Stimulated activated CD8-positive, alpha-beta memory T cell treated with anti-CD3 and anti-CD28 coated beads, Interleukin-12 subunit alpha, Interleukin-12 subunit beta, amount 100 ng/mL, for 24 hours (primary cell): Measurements from ENCODE around the gene USP7.
A peak's percentile ranks its signal among the peaks of the same experiment; 100 is the strongest.
"Not testable (repeated sequence)": the region's sequence is repeated elsewhere in the genome, so short reads cannot be mapped to it uniquely, and the experiment has no call there.

Experiments
- DNase-seq: peaks from one replicate; pipeline ENCODE4 v3.0.0-alpha.2; 2020; ENCODE audit errors: extremely low read depth

Gene USP7

DNA sequence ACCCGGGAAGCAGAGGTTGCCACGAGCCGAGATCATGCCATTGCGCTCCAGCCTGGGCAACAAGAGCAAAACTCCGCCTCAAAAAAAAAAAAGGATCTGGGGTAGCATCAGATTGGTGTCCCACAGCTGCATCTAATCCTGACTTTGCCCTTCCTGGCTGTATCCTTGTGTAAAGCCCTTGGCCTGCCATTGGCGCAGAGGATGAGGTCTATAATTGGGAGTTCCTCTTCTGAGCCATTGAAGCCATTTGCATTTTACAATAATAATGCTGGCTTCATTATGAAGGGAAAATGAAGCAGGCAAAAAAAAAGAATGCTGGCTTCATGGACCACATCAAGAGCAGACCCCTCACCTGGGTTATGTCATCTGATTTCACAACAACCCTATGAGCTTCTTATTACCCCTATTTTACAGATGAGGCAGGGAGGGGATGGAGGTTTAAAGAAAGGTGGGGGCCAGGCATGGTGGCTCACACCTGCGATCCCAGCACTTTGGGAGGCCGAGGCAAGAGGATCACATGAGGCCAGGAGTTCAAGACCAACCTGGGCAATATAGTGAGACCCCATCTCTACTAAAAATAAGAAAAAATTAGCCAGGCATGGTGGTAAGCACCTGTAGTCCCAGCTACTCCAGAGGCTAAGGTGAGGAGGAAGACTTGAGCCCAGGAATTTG lies 82.7 kb downstream of the USP7 start:
- DNase-seq: no peak

- DNase-seq: no peak
Measured at GRCh38 chr16:8878523-8878911, 85.2 kb downstream of the USP7 start.

- no peak for DNase-seq
Measured at GRCh38 chr16:8877894-8878522, 85.7 kb downstream of the USP7 start.

DNA sequence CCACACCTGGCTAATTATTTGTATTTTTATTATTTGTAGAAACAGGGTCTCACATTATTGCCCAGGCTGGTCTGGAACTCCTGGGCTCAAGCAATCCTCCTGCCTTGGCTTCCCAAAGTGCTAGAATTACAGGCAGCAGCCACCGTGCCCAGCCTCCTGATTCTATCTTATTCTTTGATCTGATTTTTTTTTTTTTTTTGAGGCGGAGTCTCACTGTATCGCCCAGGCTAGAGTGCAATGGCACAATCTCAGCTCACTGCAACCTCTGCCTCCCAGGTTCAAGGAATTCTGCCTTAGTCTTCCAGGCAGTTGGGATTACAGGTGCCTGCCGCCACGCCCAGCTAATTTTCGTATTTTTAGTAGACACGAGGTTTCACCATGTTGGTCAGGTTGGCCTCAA lies 88.4 kb downstream of the USP7 start:
- not testable (repeated sequence) for DNase-seq

GRCh38 chr16:8874388-8874787 lies 89.3 kb downstream of the USP7 start:
- DNase-seq: no peak

DNA sequence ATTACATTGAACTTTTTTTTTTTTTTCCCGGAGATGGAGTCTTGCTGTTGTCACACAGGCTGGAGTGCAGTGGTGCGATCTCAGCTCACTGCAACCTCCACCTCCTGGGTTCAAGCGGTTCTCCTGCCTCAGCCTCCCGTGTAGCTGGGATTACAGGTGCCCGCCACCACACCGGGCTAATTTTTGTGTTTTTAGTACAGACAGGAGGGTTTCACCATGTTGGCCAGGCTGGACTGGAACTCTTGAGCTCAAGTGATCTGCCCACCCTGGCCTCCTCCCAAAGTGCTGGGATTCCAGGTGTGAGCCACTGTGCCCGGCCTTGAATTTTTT lies 89.9 kb downstream of the USP7 start:
- DNase-seq: not testable (repeated sequence)

GRCh38 chr16:8872967-8873865 lies 90.5 kb downstream of the USP7 start:
- DNase-seq: no peak

DNA sequence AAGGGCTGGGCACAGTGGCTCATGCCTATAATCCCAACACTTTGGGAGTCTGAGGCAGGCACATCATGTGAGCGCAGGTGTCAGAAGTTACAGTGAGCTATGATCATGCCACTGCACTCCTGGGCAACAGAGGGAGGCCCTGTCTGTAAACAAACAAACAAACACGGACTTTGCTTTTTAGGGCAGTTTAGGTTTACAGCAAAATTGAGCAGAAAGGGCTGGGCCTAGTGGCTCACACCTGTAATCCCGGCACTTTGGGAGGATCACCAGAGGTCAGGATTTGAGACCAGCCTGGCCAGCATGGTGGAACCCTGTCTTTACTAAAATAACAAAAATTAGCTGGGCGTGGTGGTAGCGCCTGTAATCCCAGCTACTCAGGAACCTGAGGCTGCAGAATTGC lies 91.6 kb downstream of the USP7 start:
- DNase-seq: no peak

GRCh38 chr16:8869988-8870241 lies 93.8 kb downstream of the USP7 start:
- not testable (repeated sequence) for DNase-seq

GRCh38 chr16:8869212-8869987 lies 94.3 kb downstream of the USP7 start:
- DNase-seq: no peak

DNA sequence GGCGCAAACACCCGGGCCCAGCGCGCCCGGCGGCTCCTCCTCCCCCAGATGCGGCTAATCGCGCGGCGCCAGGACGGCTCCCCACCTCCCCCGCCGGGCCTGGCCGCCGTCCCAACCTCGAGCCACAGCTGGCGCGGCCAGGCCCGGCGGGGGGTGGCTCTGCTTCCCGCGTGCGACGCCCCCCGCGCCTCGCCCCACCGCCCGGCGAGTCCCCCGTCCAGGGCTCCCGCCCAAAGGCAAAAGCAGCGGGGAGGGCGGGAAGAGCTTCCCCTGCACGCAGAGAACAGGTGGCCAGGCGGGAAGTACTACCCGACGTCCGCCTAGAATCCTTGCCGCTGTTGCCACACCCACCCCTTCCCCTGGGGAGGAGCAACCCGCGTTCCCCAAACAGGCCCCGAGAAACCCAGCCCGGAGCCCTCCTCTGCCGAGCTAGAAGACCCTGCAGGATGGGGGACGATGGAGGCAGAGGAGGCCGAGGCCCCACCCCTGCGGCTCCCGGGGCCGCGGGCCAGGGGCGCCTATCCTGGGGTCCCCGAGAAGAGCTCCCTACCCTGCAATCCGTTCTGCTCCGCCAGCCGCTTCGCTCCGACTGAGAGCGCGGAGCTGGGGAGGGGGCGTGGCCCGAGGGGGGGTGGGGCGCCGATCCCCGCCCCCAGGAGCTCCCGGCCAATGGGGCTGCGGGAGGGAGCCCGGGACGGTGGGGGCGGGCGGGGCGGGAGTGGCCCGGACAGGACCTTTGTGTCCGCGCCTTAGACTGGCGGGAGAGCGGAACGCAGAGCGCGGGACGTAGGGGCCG lies 95.1 kb downstream of the USP7 start, which contains the start of gene CARHSP1:
Gene CARHSP1, minus strand, starts transcription at position 591 of the 796 bp plus-strand sequence. CDS start 9,678 bp downstream, outside the sequence.
- DNase-seq: peak; percentile 47

DNA sequence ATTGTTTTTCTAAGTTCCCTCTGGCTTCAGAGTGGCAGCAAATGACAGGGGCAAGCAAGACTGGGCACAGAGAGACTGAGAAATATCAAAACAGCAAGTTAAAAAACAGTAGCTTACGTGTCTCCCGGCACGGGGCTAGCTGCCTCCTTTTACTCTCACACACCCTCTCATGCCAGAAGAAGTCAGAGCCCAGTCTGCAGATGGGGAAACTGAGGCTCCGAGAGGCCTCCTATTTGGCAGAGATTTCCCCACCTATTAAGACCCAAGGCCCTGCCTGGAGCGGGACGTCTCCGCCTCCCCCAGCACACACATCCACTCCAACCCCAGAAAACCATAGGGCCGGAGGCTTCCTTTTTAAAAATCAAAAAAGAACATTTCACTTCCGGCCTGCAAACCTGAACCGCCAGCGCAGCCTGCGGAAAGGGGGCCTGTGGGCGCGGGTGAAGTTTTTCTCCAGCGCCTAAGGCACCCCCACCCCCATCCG lies 95.7 kb downstream of the USP7 start:
- peak; percentile 26 for DNase-seq

GRCh38 chr16:8867216-8867931 lies 96.3 kb downstream of the USP7 start:
- DNase-seq: no peak

- no peak for DNase-seq
Measured at GRCh38 chr16:8866884-8867215, 96.9 kb downstream of the USP7 start.

DNA sequence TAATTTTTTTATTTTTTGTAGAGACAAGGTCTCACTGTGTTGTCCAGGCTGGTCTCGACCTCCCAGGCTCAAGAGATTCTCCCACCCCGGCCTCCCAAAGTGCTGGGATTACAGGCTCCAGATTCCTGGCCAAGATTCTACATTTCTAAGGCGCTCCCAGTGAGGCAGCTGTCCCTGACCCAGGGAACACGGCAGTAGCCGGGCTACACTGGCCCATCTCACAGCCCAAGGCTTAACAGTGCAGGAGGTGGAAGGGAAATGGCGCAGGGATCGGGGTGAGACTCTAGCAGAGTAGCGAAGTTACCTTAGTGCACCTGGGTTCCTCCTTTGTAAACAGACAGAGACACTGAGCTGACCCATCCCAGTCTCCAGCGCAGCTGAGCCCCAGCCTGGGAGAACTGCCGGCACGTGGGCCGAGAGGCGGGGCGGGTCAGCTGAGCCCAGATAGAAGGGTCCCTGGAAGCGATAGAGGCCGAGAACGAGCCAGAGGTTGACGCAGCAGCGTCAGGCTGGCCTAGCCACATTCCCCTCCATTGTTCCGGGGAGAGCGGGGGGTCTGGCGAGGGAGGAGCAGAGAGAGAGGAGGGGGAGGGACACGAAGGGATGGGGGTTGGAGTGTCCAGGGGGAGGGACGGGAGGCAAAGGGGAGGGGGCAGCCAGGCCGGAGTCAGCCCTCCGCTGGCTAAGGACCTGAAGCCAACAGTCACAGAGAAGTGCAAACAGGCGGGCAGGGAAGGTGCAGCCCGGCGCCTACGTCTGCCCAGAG lies 97.4 kb downstream of the USP7 start:
- no peak for DNase-seq

DNA sequence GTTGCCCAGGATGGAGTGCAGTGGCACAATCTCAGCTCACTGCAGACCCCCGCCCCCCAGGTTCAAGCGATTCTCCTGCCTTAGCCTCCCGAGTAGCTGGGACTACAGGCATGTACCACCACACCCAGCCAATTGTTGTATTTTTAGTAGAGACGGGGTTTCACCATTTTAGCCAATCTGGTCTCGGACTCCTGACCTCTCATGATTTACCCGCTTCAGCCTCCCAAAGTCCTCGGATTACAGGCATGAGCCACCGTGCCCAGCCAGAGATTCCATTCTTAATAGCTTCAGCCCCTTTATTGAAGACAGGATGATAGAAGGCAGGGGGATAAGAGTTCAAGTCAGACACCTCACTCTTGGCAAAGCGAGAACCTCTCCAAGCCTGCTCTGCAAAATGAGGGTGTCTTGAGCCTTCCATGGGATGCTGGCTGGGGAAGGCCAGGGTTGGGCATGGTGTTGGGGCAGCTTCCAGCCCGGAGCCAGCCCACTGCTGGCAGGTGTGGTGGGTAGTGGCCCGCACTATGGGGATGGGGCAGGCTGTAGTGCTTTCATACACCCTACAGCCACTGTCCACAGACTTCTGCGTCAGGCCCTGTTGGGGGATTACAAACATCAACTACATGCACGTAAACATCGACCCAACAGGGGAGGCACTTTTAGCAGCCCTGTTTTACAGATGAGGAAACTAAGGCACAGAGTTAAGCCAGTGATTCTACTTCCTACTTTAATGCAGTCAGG lies 98.4 kb downstream of the USP7 start:
- DNase-seq: no peak

GRCh38 chr16:8864480-8865110 lies 99.1 kb downstream of the USP7 start:
- DNase-seq: no peak

DNA sequence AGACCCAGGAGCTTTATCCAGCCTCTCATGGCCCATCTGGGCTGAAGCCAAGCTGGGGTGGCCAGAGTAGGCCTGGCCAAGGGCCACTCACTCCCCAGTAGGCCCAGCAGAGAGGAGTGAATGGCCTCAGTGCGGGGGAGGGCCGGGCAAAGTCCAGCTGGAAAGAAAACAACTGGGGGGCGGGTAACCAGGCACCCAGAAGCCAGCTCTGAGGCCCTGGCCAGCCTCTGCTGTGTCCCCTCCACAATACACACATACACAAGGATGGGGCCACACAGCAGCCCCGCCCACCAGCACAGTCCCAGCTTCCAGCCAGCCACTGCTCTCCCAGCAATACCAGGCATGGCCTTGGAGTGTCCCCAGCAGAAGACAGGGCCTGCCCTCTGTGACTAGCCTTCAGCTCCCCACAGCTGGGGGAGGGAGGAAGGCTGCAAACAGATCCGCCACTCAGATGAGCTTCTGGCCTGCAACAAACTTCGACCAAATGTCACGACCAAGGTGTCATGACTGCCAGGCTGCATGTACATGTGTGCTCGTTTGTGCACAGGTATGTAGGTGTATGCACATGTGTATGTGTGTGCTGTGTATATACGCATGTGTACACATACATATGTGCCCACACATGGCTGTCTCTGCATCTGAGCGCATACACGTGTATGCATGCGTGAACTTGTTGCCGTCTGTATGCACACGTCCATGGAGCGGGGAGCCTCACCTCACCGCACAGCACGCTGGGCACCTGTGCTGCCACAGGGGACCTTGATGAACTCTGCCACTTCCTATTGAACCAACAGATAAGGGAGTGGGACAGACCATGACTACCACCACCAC lies 99.9 kb downstream of the USP7 start:
- DNase-seq: no peak
